GM21576 (cell line): ENCODE results near the gene HES5.

ENCODE experiments used
- ATAC-seq: cut with Tn5 transposase; IDR thresholded peaks from one replicate; pipeline ENCODE4 v1.9.1; 2021; ENCODE audit warnings: mild to moderate bottlenecking, moderate library complexity; ENCODE audit not compliant: unreplicated experiment

HES5 gene

GRCh38 chr1:2502210-2502609 is 27.9 kb downstream of the HES5 start:
- ATAC-seq, result no peak

- ATAC-seq, result no peak
These were observed 28.3 kb downstream of the HES5 start for GRCh38 chr1:2501820-2502119.

GRCh38 chr1:2501041-2501819 is 28.8 kb downstream of the HES5 start:
- ATAC-seq, result no peak

GRCh38 chr1:2499986-2500596 is 30.0 kb downstream of the HES5 start:
- no peak for ATAC-seq

GRCh38 chr1:2499260-2499659 is 30.8 kb downstream of the HES5 start:
- ATAC-seq, result no peak

- ATAC-seq, result no peak
These were observed 31.4 kb downstream of the HES5 start for GRCh38 chr1:2498648-2499047.

- no peak for ATAC-seq
These were observed 32.2 kb downstream of the HES5 start for GRCh38 chr1:2497891-2498290.

- no peak for ATAC-seq
These were observed 33.3 kb downstream of the HES5 start for GRCh38 chr1:2496746-2497145.

GRCh38 chr1:2496087-2496622 is 33.9 kb downstream of the HES5 start:
- no peak for ATAC-seq

GRCh38 chr1:2495546-2495945 is 34.5 kb downstream of the HES5 start:
- no peak for ATAC-seq

GRCh38 chr1:2495026-2495425 is 35.0 kb downstream of the HES5 start:
- ATAC-seq, result no peak

- ATAC-seq, result no peak
These were observed 35.8 kb downstream of the HES5 start for GRCh38 chr1:2494323-2494693.

- no peak for ATAC-seq
These were observed 36.3 kb downstream of the HES5 start for GRCh38 chr1:2493691-2494322.

GRCh38 chr1:2493218-2493617 is 36.8 kb downstream of the HES5 start:
- no peak for ATAC-seq

GRCh38 chr1:2492091-2492490 is 38.0 kb downstream of the HES5 start:
- no peak for ATAC-seq

GRCh38 chr1:2489615-2490014 is 40.4 kb downstream of the HES5 start:
- ATAC-seq, result no peak

- ATAC-seq, result no peak
These were observed 41.4 kb downstream of the HES5 start for GRCh38 chr1:2488688-2489087.

- no peak for ATAC-seq
These were observed 43.5 kb downstream of the HES5 start for GRCh38 chr1:2486558-2486957.

GRCh38 chr1:2486041-2486440 is 44.0 kb downstream of the HES5 start:
- ATAC-seq, result no peak

GRCh38 chr1:2483970-2484369 is 46.1 kb downstream of the HES5 start:
- no peak for ATAC-seq

- ATAC-seq, result no peak
These were observed 47.0 kb downstream of the HES5 start for GRCh38 chr1:2483026-2483425.

- no peak for ATAC-seq
These were observed 47.5 kb downstream of the HES5 start for GRCh38 chr1:2482588-2482987.
